A673 (cell line): ENCODE measurements around the gene FBXO38. TPM values are rescaled to one million over a fixed set of nuclear protein-coding genes. Genes with fewer than 3 reads are reported as not detected.

Source experiments
- BruUV-seq: library from RNA; stranded (reverse); fragments of 400-500 nt; replicated peaks from 2 replicates; lab custom pipeline; 2021; lab: Mats Ljungman, UMichigan
- CTCF ChIA-PET: fragments of 300-600 bp; sonication (Branson Sonifier 250); formaldehyde crosslinking; loops from one replicate; lab custom pipeline; 2022; ENCODE audit warnings: antibody characterized with exemption; lab: Charles Lee
- POLR2A ChIA-PET: fragments of 300-600 bp; sonication (Branson Sonifier 250); formaldehyde crosslinking; loops from one replicate; lab custom pipeline; 2022; ENCODE audit warnings: antibody characterized with exemption; ENCODE audit not compliant: low non-redundant PET; lab: Charles Lee
- DNase-seq: peaks from one replicate; pipeline ENCODE4 v3.0.0-alpha.2; 2015; ENCODE audit warnings: low spot score
- H3K27ac ChIP-seq: fragments of 200-600 bp; sonication (generic); 2 replicates; pipeline ENCODE4 v1.5.1; 2016; ENCODE audit warnings: mixed run types, low read depth, mild to moderate bottlenecking, mixed read lengths, antibody characterized with exemption, low read length; ENCODE audit not compliant: poor library complexity, severe bottlenecking
- H3K27me3 ChIP-seq: fragments of 200-600 bp; sonication (generic); replicated peaks from 2 replicates; pipeline ENCODE4 v1.6.1; 2017; ENCODE audit warnings: mixed run types, low read depth, mild to moderate bottlenecking, mixed read lengths, antibody characterized with exemption, low read length; ENCODE audit not compliant: insufficient read depth, poor library complexity
- H3K36me3 ChIP-seq: fragments of 200-600 bp; sonication (generic); 2 replicates; pipeline ENCODE4 v1.6.1; 2016; ENCODE audit warnings: mixed run types, mild to moderate bottlenecking, mixed read lengths, antibody characterized with exemption, low read length; ENCODE audit not compliant: insufficient read depth, poor library complexity, severe bottlenecking
- H3K4me1 ChIP-seq: fragments of 200-600 bp; sonication (generic); 2 replicates; pipeline ENCODE4 v1.6.1; 2017; ENCODE audit warnings: mixed run types, mild to moderate bottlenecking, mixed read lengths, antibody characterized with exemption, low read length; ENCODE audit not compliant: insufficient read depth, poor library complexity, severe bottlenecking
- H3K4me3 ChIP-seq: fragments of 200-600 bp; sonication (generic); 2 replicates; pipeline ENCODE4 v1.5.1; 2016; ENCODE audit warnings: low read depth, mixed run types, mild to moderate bottlenecking, mixed read lengths, low read length; ENCODE audit not compliant: poor library complexity, severe bottlenecking
- H3K9me3 ChIP-seq: fragments of 200-600 bp; sonication (generic); 2 replicates; pipeline ENCODE4 v1.6.1; 2016; ENCODE audit warnings: mixed run types, low read depth, mild to moderate bottlenecking, mixed read lengths, antibody characterized with exemption, low read length; ENCODE audit not compliant: poor library complexity, severe bottlenecking
- CTCF ChIP-seq: fragments of 300-800, 200-600 bp; sonication (generic); conservative IDR thresholded peaks from 2 replicates; pipeline ENCODE4 v1.5.1; 2017; ENCODE audit warnings: low read depth, mild to moderate bottlenecking, antibody characterized with exemption, low read length, moderate library complexity, mixed read lengths
- EZH2 ChIP-seq: fragments of 200-600 bp; sonication (generic); IDR thresholded peaks from 2 replicates; pipeline ENCODE4 v1.6.1; 2017; ENCODE audit warnings: borderline replicate concordance, low read depth, mild to moderate bottlenecking, mixed read lengths, antibody characterized with exemption, low read length; ENCODE audit not compliant: poor library complexity, severe bottlenecking
- intact Hi-C: fragments of 100-400 bp; cut with micrococcal nuclease; formaldehyde crosslinking; loops from one replicate; pipeline ENCODE4 v1.10.0; 2022; ENCODE audit not compliant: unreplicated experiment
- total RNA-seq: library from RNA; stranded (reverse); gene quantifications from 2 replicates; pipeline ENCODE4 v1.2.3, GENCODE V29; 2021

The FBXO38 gene
- total RNA-seq, 1 experiment from 2014 or later = 36.7 TPM

- DNase-seq = no peak
- Histone ChIP-seq H3K4me3 (no peak overlapping the region), H3K4me1 (no peaks in the 10 kb centered on the region), H3K27ac (no peak overlapping the region), H3K27me3 (peaks cover 31% of the 10 kb centered on the region), H3K36me3 (no peaks in the 10 kb centered on the region), H3K9me3 (peaks cover 8% of the 10 kb centered on the region)
- no TSS peak for BruUV-seq
- ChIA-PET POLR2A (no interaction called here), CTCF (no interaction called here)
- TF ChIP-seq EZH2 (no peak), CTCF (no peak)
- intact Hi-C loops = no loop called here
Observed at GRCh38 chr5:148364343-148364742, 19.4 kb upstream of the FBXO38 start.

GRCh38 chr5:148368299-148368698, 15.5 kb upstream of the FBXO38 start:
- Histone ChIP-seq H3K27ac (no peak overlapping the region), H3K9me3 (peaks cover 8% of the 10 kb centered on the region), H3K4me3 (no peak overlapping the region), H3K4me1 (no peaks in the 10 kb centered on the region), H3K36me3 (no peaks in the 10 kb centered on the region), H3K27me3 (peaks cover 27% of the 10 kb centered on the region)
- no peak for TF ChIP-seq CTCF
- no peak for TF ChIP-seq EZH2
- intact Hi-C loops = no loop called here
- no TSS peak for BruUV-seq
- ChIA-PET POLR2A (no interaction called here), CTCF (no interaction called here)
- no peak for DNase-seq

DNA sequence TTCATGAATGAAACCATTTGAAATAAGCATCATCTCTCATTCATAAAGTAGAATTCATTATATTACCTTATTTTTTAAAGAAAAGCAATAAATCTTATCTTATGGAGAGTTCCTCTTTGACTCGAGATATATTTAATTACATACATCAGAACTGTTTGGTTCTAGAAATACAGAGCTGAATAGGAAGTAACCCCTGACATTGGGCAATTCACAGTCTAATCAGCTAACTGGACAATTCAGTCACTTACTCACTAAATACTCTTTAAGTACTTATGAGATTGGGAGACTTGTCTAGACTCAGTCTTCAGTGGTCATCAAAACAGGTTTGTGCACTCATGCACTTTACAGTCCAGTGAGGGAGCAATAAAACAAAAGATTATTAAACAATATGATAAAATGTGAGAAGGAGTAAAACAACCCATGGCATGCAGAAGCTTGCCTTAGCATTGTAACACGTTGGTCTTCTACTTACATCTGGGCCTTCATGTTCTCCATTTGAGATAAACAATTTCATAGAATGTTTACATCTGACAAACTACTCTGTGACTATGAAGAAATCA, 11.5 kb upstream of the FBXO38 start:
- Histone ChIP-seq H3K4me3 (no peak overlapping the region), H3K27me3 (no peaks in the 10 kb centered on the region), H3K9me3 (peaks cover 8% of the 10 kb centered on the region), H3K36me3 (no peaks in the 10 kb centered on the region), H3K4me1 (no peaks in the 10 kb centered on the region), H3K27ac (no peak overlapping the region)
- DNase-seq = no peak
- TF ChIP-seq CTCF (no peak), EZH2 (no peak)
- intact Hi-C loops = no loop called here
- BruUV-seq = no TSS peak
- ChIA-PET CTCF (interaction anchor here (0.6 kb wide), 1 partner anchor 14 kb away, joined by 3 read pairs; no protein-coding TSS in a partner anchor), POLR2A (no interaction called here)
